Neural cell (in vitro differentiated cells): ENCODE measurements around the gene ATAD1.
A peak's percentile ranks its signal among the peaks of the same experiment; 100 is the strongest.

ENCODE experiments used
- CTCF ChIP-seq: fragments of 450-650 bp; IDR thresholded peaks from 2 replicates; pipeline ENCODE4 v1.5.1; 2014; ENCODE audit warnings: antibody characterized with exemption, mild to moderate bottlenecking, moderate library complexity; ENCODE audit not compliant: poor library complexity, severe bottlenecking
- EP300 ChIP-seq: fragments of 450-650 bp; conservative IDR thresholded peaks from 2 replicates; pipeline ENCODE4 v1.6.1; 2014; ENCODE audit warnings: antibody characterized with exemption, mild to moderate bottlenecking, moderate library complexity; ENCODE audit not compliant: poor library complexity, severe bottlenecking
- EZH2 ChIP-seq: fragments of 200-600, 300-800 bp; shearing (Covaris generic), sonication (generic); IDR thresholded peaks from 2 replicates; pipeline ENCODE4 v1.6.1; 2014; ENCODE audit warnings: antibody characterized with exemption, low read length, borderline replicate concordance, mild to moderate bottlenecking; ENCODE audit not compliant: insufficient read depth, poor library complexity, severe bottlenecking
- MXI1 ChIP-seq: fragments of 450-650 bp; conservative IDR thresholded peaks from 2 replicates; pipeline ENCODE4 v1.6.1; 2014; ENCODE audit warnings: antibody characterized with exemption, mild to moderate bottlenecking; ENCODE audit not compliant: poor library complexity, severe bottlenecking
- RAD21 ChIP-seq: fragments of 450-650 bp; conservative IDR thresholded peaks from 2 replicates; pipeline ENCODE4 v1.6.1; 2014; ENCODE audit warnings: antibody characterized with exemption, mild to moderate bottlenecking, moderate library complexity
- REST ChIP-seq: IDR thresholded peaks from 2 replicates; pipeline ENCODE4 v1.6.1; 2012; ENCODE audit warnings: borderline replicate concordance

GRCh38 chr10:87816163-87816897 is 1.7 kb downstream of the ATAD1 start:
- no peak for TF ChIP-seq EZH2
- TF ChIP-seq MXI1: no peak
- TF ChIP-seq CTCF: peak; percentile 5
- no peak for TF ChIP-seq EP300
- no peak for TF ChIP-seq REST
- no peak for TF ChIP-seq RAD21
